ENCODE measurements around the gene COL20A1. TPM values are rescaled to one million over a fixed set of nuclear protein-coding genes. Genes with fewer than 3 reads are reported as not detected.

COL20A1 gene
- total RNA-seq, 1 donor from 2014 or later: 5.0 TPM

GRCh38 chr20:63258781-63259180 lies 34.2 kb upstream of the COL20A1 start:
- Mint-ChIP-seq H3K4me1 (ENCODE audit: low read depth, unreplicated experiment) (peaks cover 29% of the 10 kb centered on the region), H3K4me3 (ENCODE audit: unreplicated experiment) (no peak overlapping the region), H3K27ac (ENCODE audit: unreplicated experiment) (no peak overlapping the region), H3K36me3 (ENCODE audit: low read depth, unreplicated experiment) (peaks cover 25% of the 10 kb centered on the region), H3K27me3 (ENCODE audit: low read depth, unreplicated experiment) (peaks cover 2% of the 10 kb centered on the region), H3K9me3 (ENCODE audit: unreplicated experiment) (peaks cover 11% of the 10 kb centered on the region)
- no peak for DNase-seq (ENCODE audit: low read depth)
- peaks cover 10% of the 10 kb centered on the region for H3K4me1 ChIP-seq (ENCODE audit: insufficient read depth, low read length)
- no peaks in the 10 kb centered on the region for H3K79me2 ChIP-seq (ENCODE audit: insufficient read depth, low read length)
- peaks cover 6% of the 10 kb centered on the region for H4K20me1 ChIP-seq (ENCODE audit: insufficient read depth, low read length)
- no peak overlapping the region for H3K4me2 ChIP-seq (ENCODE audit: low read length)
- FAIRE-seq: no peak
- H2AFZ ChIP-seq (ENCODE audit: low read depth, low read length): no peak overlapping the region
- H3K9ac ChIP-seq (ENCODE audit: low read length): no peak overlapping the region
- TF ChIP-seq EZH2 (IDR thresholded peaks at IDR 0.05; ENCODE audit: insufficient read depth, low read length) (no peak), CTCF (IDR thresholded peaks at IDR 0.05; ENCODE audit: insufficient read depth, low read depth, low read length) (no peak)
- no peak overlapping the region for H3K27ac ChIP-seq (ENCODE audit: low read depth, low read length)
- peaks cover 18% of the 10 kb centered on the region for H3K27me3 ChIP-seq (ENCODE audit: insufficient read depth, low read length)
- no peaks in the 10 kb centered on the region for H3K9me3 ChIP-seq (ENCODE audit: insufficient read depth, low read depth, low read length)
- H3K4me3 ChIP-seq (ENCODE audit: insufficient read depth, low read depth, low read length): no peak overlapping the region
- no peaks in the 10 kb centered on the region for H3K36me3 ChIP-seq (ENCODE audit: insufficient read depth, low read length)

GRCh38 chr20:63259734-63260460 lies 33.1 kb upstream of the COL20A1 start:
- H3K27me3 ChIP-seq (ENCODE audit: insufficient read depth, low read length): peaks cover 16% of the 10 kb centered on the region
- peaks cover 2% of the 10 kb centered on the region for H3K27me3 Mint-ChIP-seq (ENCODE audit: low read depth, unreplicated experiment)
- FAIRE-seq: no peak

More at GRCh38 chr20:63259734-63260460, 33.1 kb upstream of the COL20A1 start:
- H3K36me3 ChIP-seq (ENCODE audit: insufficient read depth, low read length): no peaks in the 10 kb centered on the region
- no peaks in the 10 kb centered on the region for H3K79me2 ChIP-seq (ENCODE audit: insufficient read depth, low read length)
- H2AFZ ChIP-seq (ENCODE audit: low read depth, low read length): no peak overlapping the region
- no peak overlapping the region for H3K4me3 ChIP-seq (ENCODE audit: insufficient read depth, low read depth, low read length)
- Mint-ChIP-seq H3K4me3 (ENCODE audit: unreplicated experiment) (peak overlapping the region; percentile 69), H3K36me3 (ENCODE audit: low read depth, unreplicated experiment) (peaks cover 25% of the 10 kb centered on the region), H3K9me3 (ENCODE audit: unreplicated experiment) (peaks cover 11% of the 10 kb centered on the region), H3K4me1 (ENCODE audit: low read depth, unreplicated experiment) (peaks cover 37% of the 10 kb centered on the region), H3K27ac (ENCODE audit: unreplicated experiment) (no peak overlapping the region)
- H3K9me3 ChIP-seq (ENCODE audit: insufficient read depth, low read depth, low read length): no peaks in the 10 kb centered on the region
- TF ChIP-seq EZH2 (IDR thresholded peaks at IDR 0.05; ENCODE audit: insufficient read depth, low read length) (no peak), CTCF (IDR thresholded peaks at IDR 0.05; ENCODE audit: insufficient read depth, low read depth, low read length) (no peak)
- no peak overlapping the region for H3K27ac ChIP-seq (ENCODE audit: low read depth, low read length)
- H4K20me1 ChIP-seq (ENCODE audit: insufficient read depth, low read length): peaks cover 6% of the 10 kb centered on the region
- DNase-seq (ENCODE audit: low read depth): no peak
- H3K4me2 ChIP-seq (ENCODE audit: low read length): no peak overlapping the region
- H3K9ac ChIP-seq (ENCODE audit: low read length): no peak overlapping the region
- peaks cover 14% of the 10 kb centered on the region for H3K4me1 ChIP-seq (ENCODE audit: insufficient read depth, low read length)
